Caco-2 (cell line): ENCODE results near the gene PFDN1. TPM values are rescaled to one million over a fixed set of nuclear protein-coding genes. Genes with fewer than 3 reads are reported as not detected.

Source experiments
- BruUV-seq: library from RNA; stranded (reverse); fragments of 400-500 nt; replicated peaks from 2 replicates; lab custom pipeline; 2021; lab: Mats Ljungman, UMichigan
- CTCF ChIA-PET: fragments of 300-600 bp; sonication (Branson Sonifier 250); formaldehyde crosslinking; loops from one replicate; lab custom pipeline; 2022; ENCODE audit warnings: antibody characterized with exemption; lab: Charles Lee
- POLR2A ChIA-PET: fragments of 300-600 bp; sonication (Branson Sonifier 250); formaldehyde crosslinking; loops from one replicate; lab custom pipeline; 2022; ENCODE audit warnings: antibody characterized with exemption; lab: Charles Lee
- DNase-seq, 2 experiments: peaks; one replicate each; pipeline versions ENCODE4 v3.0.0 to v3.0.0-alpha.2; 2020 to 2022
- H3K27me3 ChIP-seq: replicated peaks from 2 replicates; pipeline ENCODE4 v1.6.0; 2011; ENCODE audit warnings: low read length; ENCODE audit not compliant: control insufficient read depth, insufficient read depth
- H3K36me3 ChIP-seq: 2 replicates; pipeline ENCODE4 v1.5.1; 2011; ENCODE audit warnings: low read length; ENCODE audit not compliant: control insufficient read depth, insufficient read depth
- H3K4me1 ChIP-seq: fragments of 250-450 bp; sonication (Bioruptor Pico); 2 replicates; pipeline ENCODE4 v1.5.1; 2020; ENCODE audit warnings: mild to moderate bottlenecking
- H3K4me3 ChIP-seq: 2 replicates; pipeline ENCODE4 v1.5.1; 2011; ENCODE audit warnings: low read depth, mild to moderate bottlenecking, control low read depth, low read length
- H3K9me3 ChIP-seq: fragments of 250-450 bp; sonication (Bioruptor Pico); 2 replicates; pipeline ENCODE4 v1.5.1; 2020; ENCODE audit warnings: mild to moderate bottlenecking, moderate library complexity
- H3K27ac Mint-ChIP-seq: one replicate; pipeline ENCODE4 v1.8.0; 2022; ENCODE audit warnings: mixed read lengths; ENCODE audit not compliant: unreplicated experiment
- H3K27me3 Mint-ChIP-seq: one replicate; pipeline ENCODE4 v1.8.0; 2022; ENCODE audit warnings: mixed read lengths; ENCODE audit not compliant: insufficient read depth, unreplicated experiment
- H3K36me3 Mint-ChIP-seq: one replicate; pipeline ENCODE4 v1.8.0; 2022; ENCODE audit warnings: mild to moderate bottlenecking, mixed read lengths; ENCODE audit not compliant: insufficient read depth, unreplicated experiment
- H3K4me1 Mint-ChIP-seq: one replicate; pipeline ENCODE4 v1.8.0; 2022; ENCODE audit warnings: low read depth, mixed read lengths; ENCODE audit not compliant: unreplicated experiment
- H3K4me3 Mint-ChIP-seq: one replicate; pipeline ENCODE4 v1.8.0; 2022; ENCODE audit warnings: mild to moderate bottlenecking, moderate library complexity, mixed read lengths; ENCODE audit not compliant: unreplicated experiment
- H3K9me3 Mint-ChIP-seq: one replicate; pipeline ENCODE4 v1.8.0; 2022; ENCODE audit warnings: mixed read lengths; ENCODE audit not compliant: unreplicated experiment
- intact Hi-C: fragments of 100-400 bp; cut with micrococcal nuclease; formaldehyde crosslinking; loops from one replicate; pipeline ENCODE4 v1.10.0; 2022; ENCODE audit not compliant: unreplicated experiment
- total RNA-seq: library from RNA; stranded (reverse); gene quantifications from 2 replicates; pipeline ENCODE4 v1.2.3, GENCODE V29; 2022
- TF ChIP-seq, protein P1 (sequence below), 2 experiments: fragments of 200-600 bp in 1 of 2; IDR thresholded peaks; 1 replicate in 1 of 2; 2 replicates in 1 of 2; pipeline versions ENCODE4 v1.5.1 to v1.8.0; 2011 to 2022; ENCODE audit warnings: antibody characterized with exemption in 1 of 2, control low read depth in 1 of 2, inconsistent platforms in 1 of 2, low read depth in 1 of 2, low read length in 1 of 2, mild to moderate bottlenecking in 1 of 2, moderate library complexity in 1 of 2; ENCODE audit not compliant: insufficient read depth in 1 of 2, severe bottlenecking in 1 of 2, unreplicated experiment in 1 of 2

The PFDN1 gene
- total RNA-seq, 1 experiment from 2014 or later = 81.1 TPM

DNA sequence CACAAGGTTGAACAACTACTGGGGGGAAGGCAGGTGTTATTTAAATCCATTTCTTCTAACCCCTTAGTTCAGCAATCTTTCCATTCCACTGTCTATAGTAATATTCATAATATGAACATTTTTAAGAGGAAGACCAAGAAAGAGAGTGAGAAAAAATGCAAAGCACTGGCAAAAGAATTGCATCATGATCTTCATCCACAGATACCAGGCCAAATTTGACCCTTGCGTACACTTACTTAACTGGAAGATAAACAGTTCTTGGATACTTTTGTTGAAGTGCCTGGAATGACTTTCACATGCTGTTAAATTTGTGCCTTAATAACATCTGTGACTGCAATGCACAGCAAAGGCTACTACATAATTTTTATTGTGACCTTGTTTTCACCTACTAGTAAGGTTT lies 1.8 kb downstream of the PFDN1 start:
- CTCF ChIA-PET = no interaction called here
- H3K36me3 Mint-ChIP-seq = peaks cover 32% of the 10 kb centered on the region

DNA sequence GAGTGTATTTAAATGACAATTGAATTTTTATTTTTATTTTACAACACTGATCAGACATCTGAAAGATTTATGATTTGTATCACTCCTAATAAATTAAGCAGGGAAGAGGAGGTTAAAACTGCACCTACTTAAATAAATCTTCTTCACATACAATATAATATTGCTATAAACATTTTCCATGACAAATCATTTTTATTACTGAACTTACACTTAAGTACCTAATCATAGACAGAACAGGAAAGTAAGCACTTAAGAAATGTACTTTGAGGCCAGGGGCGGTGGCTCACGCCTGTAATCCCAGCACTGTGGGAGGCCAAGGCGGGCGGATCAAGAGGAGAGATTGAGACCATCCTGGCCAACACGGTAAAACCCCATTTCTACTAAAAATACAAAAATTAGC lies 3.8 kb downstream of the PFDN1 start:
- intact Hi-C loops = no loop called here
- no peaks in the 10 kb centered on the region for H3K27me3 Mint-ChIP-seq
- Histone ChIP-seq H3K36me3 (peaks cover 1% of the 10 kb centered on the region; the same call in 1 of the 2 replicates), H3K4me3 (no peak overlapping the region), H3K4me1 (peaks cover 43% of the 10 kb centered on the region), H3K27me3 (no peaks in the 10 kb centered on the region), H3K9me3 (no peaks in the 10 kb centered on the region)
- H3K27ac Mint-ChIP-seq = no peak overlapping the region
- H3K9me3 Mint-ChIP-seq = no peaks in the 10 kb centered on the region
- no peak overlapping the region for H3K4me3 Mint-ChIP-seq
- ChIA-PET POLR2A (no interaction called here), CTCF (no interaction called here)
- peaks cover 29% of the 10 kb centered on the region for H3K4me1 Mint-ChIP-seq
- peaks cover 32% of the 10 kb centered on the region for H3K36me3 Mint-ChIP-seq
- no TSS peak for BruUV-seq
- TF ChIP-seq, protein P1, sequence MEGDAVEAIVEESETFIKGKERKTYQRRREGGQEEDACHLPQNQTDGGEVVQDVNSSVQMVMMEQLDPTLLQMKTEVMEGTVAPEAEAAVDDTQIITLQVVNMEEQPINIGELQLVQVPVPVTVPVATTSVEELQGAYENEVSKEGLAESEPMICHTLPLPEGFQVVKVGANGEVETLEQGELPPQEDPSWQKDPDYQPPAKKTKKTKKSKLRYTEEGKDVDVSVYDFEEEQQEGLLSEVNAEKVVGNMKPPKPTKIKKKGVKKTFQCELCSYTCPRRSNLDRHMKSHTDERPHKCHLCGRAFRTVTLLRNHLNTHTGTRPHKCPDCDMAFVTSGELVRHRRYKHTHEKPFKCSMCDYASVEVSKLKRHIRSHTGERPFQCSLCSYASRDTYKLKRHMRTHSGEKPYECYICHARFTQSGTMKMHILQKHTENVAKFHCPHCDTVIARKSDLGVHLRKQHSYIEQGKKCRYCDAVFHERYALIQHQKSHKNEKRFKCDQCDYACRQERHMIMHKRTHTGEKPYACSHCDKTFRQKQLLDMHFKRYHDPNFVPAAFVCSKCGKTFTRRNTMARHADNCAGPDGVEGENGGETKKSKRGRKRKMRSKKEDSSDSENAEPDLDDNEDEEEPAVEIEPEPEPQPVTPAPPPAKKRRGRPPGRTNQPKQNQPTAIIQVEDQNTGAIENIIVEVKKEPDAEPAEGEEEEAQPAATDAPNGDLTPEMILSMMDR (IDR thresholded peaks at IDR 0.05; ENCODE audit: insufficient read depth in 1 of 2, low read depth in 1 of 2, low read length in 1 of 2, severe bottlenecking in 1 of 2, unreplicated experiment in 1 of 2) = no peak
- DNase-seq = no peak

More for the DNA sequence above, 1.8 kb downstream of the PFDN1 start:
- no peak overlapping the region for H3K4me3 Mint-ChIP-seq
- Histone ChIP-seq H3K4me1 (peaks cover 24% of the 10 kb centered on the region), H3K36me3 (peaks cover 1% of the 10 kb centered on the region; the same call in 1 of the 2 replicates), H3K9me3 (no peaks in the 10 kb centered on the region), H3K4me3 (no peak overlapping the region), H3K27me3 (no peaks in the 10 kb centered on the region)
- TF ChIP-seq, protein P1 (IDR thresholded peaks at IDR 0.05; ENCODE audit: insufficient read depth in 1 of 2, low read depth in 1 of 2, low read length in 1 of 2, severe bottlenecking in 1 of 2, unreplicated experiment in 1 of 2) = no peak
- POLR2A ChIA-PET = no interaction called here
- H3K27ac Mint-ChIP-seq = no peak overlapping the region
- no TSS peak for BruUV-seq
- H3K9me3 Mint-ChIP-seq = no peaks in the 10 kb centered on the region
- intact Hi-C loops = loop anchor here (5.0 kb wide), 1 partner anchor 59 kb away; no protein-coding TSS in a partner anchor
- peaks cover 21% of the 10 kb centered on the region for H3K4me1 Mint-ChIP-seq
- no peak for DNase-seq
- H3K27me3 Mint-ChIP-seq = no peaks in the 10 kb centered on the region

DNA sequence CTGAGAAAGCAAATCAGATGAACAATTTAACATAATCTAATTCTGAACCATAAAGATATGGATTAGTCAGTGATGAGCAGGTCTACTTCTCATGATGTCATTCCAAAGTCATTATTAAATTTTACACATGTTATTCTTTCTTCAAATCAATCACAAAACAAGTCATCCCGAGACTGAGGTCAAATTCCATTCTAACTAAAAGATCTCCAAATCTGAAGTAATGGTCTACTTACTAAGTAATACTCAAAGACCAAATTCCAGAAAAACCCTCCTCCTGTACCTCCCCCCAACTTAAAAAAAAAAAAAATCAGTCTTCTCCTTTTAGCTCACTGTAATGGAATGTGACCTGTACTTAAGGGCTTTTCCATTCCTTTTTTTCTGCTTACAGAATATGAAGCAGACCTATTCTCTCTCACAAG lies 4.7 kb downstream of the PFDN1 start:
- DNase-seq = no peak
- no peaks in the 10 kb centered on the region for H3K9me3 ChIP-seq
- peaks cover 51% of the 10 kb centered on the region for H3K4me1 ChIP-seq
- H3K4me3 Mint-ChIP-seq = peak overlapping the region; percentile 30
- CTCF ChIA-PET = interaction anchor here (0.6 to 1.7 kb wide), 4 partner anchors 48 to 428 kb away, joined by 3 to 10 read pairs (median 4); partner anchors contain the start of gene HBEGF
- peaks cover 30% of the 10 kb centered on the region for H3K36me3 Mint-ChIP-seq
- BruUV-seq = no TSS peak
- H3K27me3 Mint-ChIP-seq = no peaks in the 10 kb centered on the region
- no peaks in the 10 kb centered on the region for H3K27me3 ChIP-seq
- H3K27ac Mint-ChIP-seq = no peak overlapping the region
- no peak overlapping the region for H3K4me3 ChIP-seq
- TF ChIP-seq, protein P1 (IDR thresholded peaks at IDR 0.05; ENCODE audit: insufficient read depth in 1 of 2, low read depth in 1 of 2, low read length in 1 of 2, severe bottlenecking in 1 of 2, unreplicated experiment in 1 of 2) = no peak
- peaks cover 29% of the 10 kb centered on the region for H3K4me1 Mint-ChIP-seq
- POLR2A ChIA-PET = interaction anchor here (0.6 to 1.0 kb wide), 2 partner anchors 37 to 48 kb away, joined by 4 to 5 read pairs; partner anchors contain the start of gene HBEGF
- H3K36me3 ChIP-seq = peaks cover 1% of the 10 kb centered on the region; the same call in 1 of the 2 replicates
- no peaks in the 10 kb centered on the region for H3K9me3 Mint-ChIP-seq
- intact Hi-C loops = no loop called here
